ENCODE data around the gene TMEM169.
A peak's percentile ranks its signal among the peaks of the same experiment; 100 is the strongest.
"Not testable (repeated sequence)": the region's sequence is repeated elsewhere in the genome, so short reads cannot be mapped to it uniquely, and the experiment has no call there.

Gene TMEM169

GRCh38 chr2:216071111-216071851 lies 10.4 kb upstream of the TMEM169 start:
- DNase-seq: no peak

- DNase-seq: no peak
These were observed 9.2 kb upstream of the TMEM169 start for GRCh38 chr2:216072473-216072872.

GRCh38 chr2:216073773-216074172 lies 7.9 kb upstream of the TMEM169 start:
- no peak for DNase-seq

GRCh38 chr2:216074380-216074779 lies 7.3 kb upstream of the TMEM169 start:
- DNase-seq: no peak

- no peak for DNase-seq
These were observed 6.9 kb upstream of the TMEM169 start for GRCh38 chr2:216074794-216075193.

GRCh38 chr2:216075510-216076485 lies 5.9 kb upstream of the TMEM169 start:
- DNase-seq: no peak

GRCh38 chr2:216078776-216079175 lies 2.9 kb upstream of the TMEM169 start:
- DNase-seq: no peak

GRCh38 chr2:216080048-216080447 lies 1.7 kb upstream of the TMEM169 start:
- DNase-seq: not testable (repeated sequence)

GRCh38 chr2:216081012-216081411 lies 707 bp upstream of the TMEM169 start:
- DNase-seq: no peak

GRCh38 chr2:216082117-216082711 lies 495 bp downstream of the TMEM169 start:
- peak; percentile 63 for DNase-seq

- no peak for DNase-seq
These were observed 1.1 kb downstream of the TMEM169 start for GRCh38 chr2:216082805-216083204.

- no peak for DNase-seq
These were observed 2.0 kb downstream of the TMEM169 start for GRCh38 chr2:216083464-216084281.

- DNase-seq: no peak
These were observed 2.8 kb downstream of the TMEM169 start for GRCh38 chr2:216084547-216084946.

- DNase-seq: no peak
These were observed 4.6 kb downstream of the TMEM169 start for GRCh38 chr2:216086207-216086893.

- DNase-seq: no peak
These were observed 8.7 kb downstream of the TMEM169 start for GRCh38 chr2:216090369-216090786.

- DNase-seq: no peak
These were observed 10.9 kb downstream of the TMEM169 start for GRCh38 chr2:216092646-216093045.

GRCh38 chr2:216094701-216095100 lies 13.0 kb downstream of the TMEM169 start:
- DNase-seq: no peak

- DNase-seq: no peak
These were observed 17.0 kb downstream of the TMEM169 start for GRCh38 chr2:216098421-216099334.

- DNase-seq: no peak
These were observed 19.4 kb downstream of the TMEM169 start for GRCh38 chr2:216101109-216101508.

- DNase-seq: no peak
These were observed 21.5 kb downstream of the TMEM169 start for GRCh38 chr2:216103213-216103612.

GRCh38 chr2:216104691-216105090 lies 23.0 kb downstream of the TMEM169 start:
- no peak for DNase-seq
